Kidney (tissue), 14 donors: ENCODE results near the gene ATP10D. TPM values are rescaled to one million over a fixed set of nuclear protein-coding genes. Genes with fewer than 3 reads are reported as not detected.
"Not testable (repeated sequence)": the region's sequence is repeated elsewhere in the genome, so short reads cannot be mapped to it uniquely, and the experiment has no call there.

ENCODE experiments used
- DNase-seq, 5 donors: peaks; one replicate each; pipeline ENCODE4 v3.0.0-alpha.2; 2013 to 2020
- FAIRE-seq: peaks from 2 replicates; lab custom pipeline; 2012; peaks lifted over from hg19 to GRCh38; lab: Jason Lieb, UNC
- H3K27ac ChIP-seq, 2 donors: one replicate each; pipeline ENCODE4 v1.7.0; 2013; ENCODE audit warnings: low read depth in 2 of 2, low read length in 2 of 2, inconsistent platforms in 1 of 2
- H3K27me3 ChIP-seq: one replicate; pipeline ENCODE4 v1.7.1; 2013; ENCODE audit warnings: low read length, inconsistent platforms; ENCODE audit not compliant: control insufficient read depth, insufficient read depth
- H3K36me3 ChIP-seq, 3 donors: one replicate each; pipeline versions ENCODE4 v1.7.0 to v1.7.1; 2013; ENCODE audit warnings: low read length in 3 of 3, control low read depth in 1 of 3, inconsistent platforms in 1 of 3; ENCODE audit not compliant: insufficient read depth in 3 of 3, control insufficient read depth in 2 of 3
- H3K4me1 ChIP-seq, 3 donors: one replicate each; pipeline versions ENCODE4 v1.7.0 to v1.7.1; 2013; ENCODE audit warnings: low read length in 3 of 3, inconsistent platforms in 1 of 3, low read depth in 1 of 3; ENCODE audit not compliant: control insufficient read depth in 2 of 3, insufficient read depth in 2 of 3
- H3K4me3 ChIP-seq, 3 donors: one replicate each; pipeline versions ENCODE4 v1.7.0 to v1.8.1; 2013; ENCODE audit warnings: low read length in 3 of 3, control low read depth in 1 of 3, inconsistent platforms in 1 of 3
- H3K9ac ChIP-seq, 3 donors: one replicate each; pipeline versions ENCODE4 v1.7.0 to v1.7.1; 2013; ENCODE audit warnings: low read length in 3 of 3, control low read depth in 1 of 3, inconsistent platforms in 1 of 3
- H3K9me3 ChIP-seq, 3 donors: one replicate each; pipeline versions ENCODE4 v1.7.0 to v1.7.1; 2013; ENCODE audit warnings: low read length in 3 of 3, control low read depth in 1 of 3, inconsistent platforms in 1 of 3; ENCODE audit not compliant: control insufficient read depth in 2 of 3, insufficient read depth in 1 of 3
- CTCF ChIP-seq: IDR thresholded peaks from 3 replicates; pipeline ENCODE4 v1.5.1; 2012; ENCODE audit warnings: mild to moderate bottlenecking, moderate library complexity, borderline replicate concordance; ENCODE audit not compliant: insufficient read depth; ENCODE audit errors: extremely low read depth
- intact Hi-C: fragments of 100-400 bp; cut with DNase I; formaldehyde crosslinking; loops from one replicate; pipeline ENCODE4 v1.11.1; 2022
- polyA plus RNA-seq: library from polyadenylated mRNA; stranded (reverse); fragments of 350-450 nt; fragmentation: Illumina TruSeq; extraction: RNeasy Lipid Tissue Mini Kit (QIAGEN cat#74804); gene quantifications from one replicate; pipeline ENCODE4 v1.2.3, GENCODE V29; 2014; ENCODE audit warnings: low read depth, low replicate concordance; ENCODE audit not compliant: insufficient read depth
- total RNA-seq: library from RNA; stranded (reverse); fragmentation: NEBNext Ultra II Directional; extraction: Animal tissue kit (Norgen Biotek cat#: 25700); gene quantifications from one replicate; pipeline ENCODE4 v1.2.1, GENCODE V29; 2021
- donor health status: control.
- donor health status: control.
- donor health status: control.
- donor health status: control.
- donor health status: control.
- donor health status: DM: yes; HTN: yes; CAD: no.
- donor health status: Normal renal cell carcinoma (clear cell type).

ATP10D gene
- total and polyA plus RNA-seq, 2 donors from 2014 or later = 10.4 to 43.6 TPM

- intact Hi-C loops = no loop called here
- no peak overlapping the region for H3K27ac ChIP-seq
These were observed 41.2 kb downstream of the ATP10D start for GRCh38 chr4:47526281-47526680.

GRCh38 chr4:47528646-47529045, 43.6 kb downstream of the ATP10D start:
- H3K27ac ChIP-seq, FAIRE-seq, DNase-seq, intact Hi-C loops, H3K9ac ChIP-seq, H3K27me3 ChIP-seq, H3K4me1 ChIP-seq, H3K4me3 ChIP-seq, H3K9me3 ChIP-seq: not testable (repeated sequence)
- H3K36me3 ChIP-seq = peaks cover 2 to 15% (median 5%) of the 10 kb centered on the region in 3 donors

More at GRCh38 chr4:47526281-47526680, 41.2 kb downstream of the ATP10D start:
- Histone ChIP-seq H3K36me3 (peaks cover 2 to 15% (median 5%) of the 10 kb centered on the region in 3 donors), H3K9me3 (peaks cover 0 to 6% (median 0%) of the 10 kb centered on the region in 3 donors), H3K9ac (no peak overlapping the region), H3K4me3 (no peak overlapping the region), H3K4me1 (peaks cover 0 to 4% (median 0%) of the 10 kb centered on the region in 3 donors), H3K27me3 (no peaks in the 10 kb centered on the region)
- DNase-seq (no peak), FAIRE-seq (no peak)
- TF ChIP-seq CTCF = no peak

GRCh38 chr4:47530801-47531200, 45.7 kb downstream of the ATP10D start:
- peaks cover 2 to 12% (median 5%) of the 10 kb centered on the region in 3 donors for H3K36me3 ChIP-seq
- peaks cover 0 to 8% (median 4%) of the 10 kb centered on the region in 3 donors for H3K4me1 ChIP-seq
- intact Hi-C loops = no loop called here
- H3K27me3 ChIP-seq = no peaks in the 10 kb centered on the region
- no peak for TF ChIP-seq CTCF
- FAIRE-seq (no peak), DNase-seq (no peak)
- peaks cover 0 to 6% (median 0%) of the 10 kb centered on the region in 3 donors for H3K9me3 ChIP-seq
- no peak overlapping the region for H3K9ac ChIP-seq
- H3K4me3 ChIP-seq = no peak overlapping the region
- H3K27ac ChIP-seq = no peak overlapping the region

GRCh38 chr4:47531241-47531953, 46.3 kb downstream of the ATP10D start:
- Histone ChIP-seq H3K27me3 (no peaks in the 10 kb centered on the region), H3K4me1 (peaks cover 0 to 8% (median 4%) of the 10 kb centered on the region in 3 donors), H3K27ac (peak overlapping the region in 1 of 2 donors; percentile 13), H3K9ac (no peak overlapping the region), H3K4me3 (no peak overlapping the region), H3K9me3 (peaks cover 0 to 6% (median 0%) of the 10 kb centered on the region in 3 donors), H3K36me3 (peaks cover 2 to 10% (median 6%) of the 10 kb centered on the region in 3 donors)
- intact Hi-C loops = no loop called here
- FAIRE-seq (no peak), DNase-seq (no peak)
- no peak for TF ChIP-seq CTCF
